HUDEP-2 (cell line): ENCODE data around the gene MRPL49.
"Not testable (repeated sequence)": the region's sequence is repeated elsewhere in the genome, so short reads cannot be mapped to it uniquely, and the experiment has no call there.

ENCODE experiments used
- DNase-seq, 76 experiments: peaks; one replicate each; lab custom pipeline; 2025; ENCODE audit not compliant: unreplicated experiment in 76 of 76; lab: John Stamatoyannopoulos, UW

Gene MRPL49

DNA sequence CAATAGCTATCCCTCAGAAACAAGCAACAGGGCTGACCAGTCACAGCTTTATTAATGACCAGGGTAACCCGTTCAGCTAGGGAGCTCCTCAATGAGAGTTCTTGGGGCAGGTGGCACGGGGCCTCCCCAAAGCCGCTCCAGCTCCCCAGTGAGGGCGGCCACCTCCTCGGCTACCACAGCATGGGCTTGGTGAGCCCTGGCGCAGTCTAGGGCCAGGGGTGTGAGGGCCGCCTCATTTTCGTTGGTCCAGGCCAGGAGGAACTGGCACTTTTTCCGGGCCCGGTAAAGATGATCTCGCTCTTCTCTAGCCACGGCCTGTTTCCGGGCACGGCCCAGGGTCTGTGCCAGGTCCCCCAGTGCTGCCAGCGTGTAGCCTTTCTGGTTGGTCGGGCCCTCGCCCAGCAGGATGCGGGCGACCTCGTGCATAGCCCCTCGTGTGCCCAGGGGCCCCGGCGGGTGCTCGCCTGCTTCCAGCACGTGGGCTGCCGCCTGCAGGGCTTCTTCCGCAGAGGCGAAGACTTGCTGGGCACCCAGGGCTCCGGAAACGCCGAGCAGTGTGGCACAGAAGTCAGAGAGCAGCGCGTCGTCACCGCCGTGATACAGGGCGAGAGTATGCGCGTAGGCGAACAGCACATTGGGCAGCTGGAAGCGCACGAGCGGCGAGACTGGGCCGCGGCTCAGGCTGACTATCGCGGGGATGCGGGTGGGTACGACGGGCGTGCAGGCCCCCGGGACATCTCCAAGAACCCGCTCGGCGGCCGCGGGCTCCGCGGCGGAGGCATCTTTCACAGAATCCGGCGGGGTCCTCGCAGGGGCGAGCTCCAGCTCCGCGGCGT lies 5.5 kb upstream of the MRPL49 start:
- peak in 37 of 76 experiments; percentile 7 to 56 (median 32) for DNase-seq

DNA sequence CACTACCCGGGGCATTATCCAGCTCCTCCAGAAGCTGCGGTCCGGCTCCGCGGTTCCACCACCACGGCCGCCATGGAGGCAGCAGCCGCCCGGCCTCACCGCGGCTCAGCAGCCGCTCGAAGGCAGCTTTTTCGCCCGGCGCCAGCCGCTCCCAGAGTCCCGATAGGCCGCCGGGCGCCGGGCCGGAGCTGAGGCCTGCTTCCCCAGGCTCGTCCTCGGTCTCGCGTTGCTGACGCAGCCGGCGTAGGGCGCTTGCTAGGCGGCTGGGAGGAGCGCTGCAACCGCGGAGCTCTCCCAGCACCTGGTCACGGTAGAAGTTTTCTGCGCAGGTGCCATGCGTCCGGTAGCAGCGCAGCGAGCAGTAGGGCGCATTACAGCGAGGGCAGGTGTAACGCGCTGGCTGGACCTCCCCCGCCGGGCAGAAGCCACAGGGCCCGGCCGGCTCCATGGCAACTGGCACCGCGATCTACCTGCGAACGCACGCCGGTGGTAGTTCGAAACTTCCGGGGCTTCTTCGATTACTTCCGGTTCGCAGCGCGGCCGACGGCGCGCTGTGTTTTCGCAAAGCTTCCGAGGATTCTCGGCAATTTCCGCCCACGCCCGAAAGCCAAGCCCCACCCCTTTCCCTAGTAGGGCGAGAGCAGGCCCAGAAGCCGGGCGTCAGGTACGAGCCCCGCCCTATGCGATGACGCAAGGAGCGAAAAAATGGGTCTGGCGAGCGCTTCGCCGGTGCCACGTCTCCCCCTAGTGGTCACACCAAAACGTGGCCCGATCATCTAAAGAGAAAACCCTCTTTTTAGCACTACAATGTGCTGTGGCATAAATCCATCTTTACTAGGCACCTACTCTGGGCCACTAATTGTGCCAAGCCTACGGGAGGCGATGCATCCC lies 4.7 kb upstream of the MRPL49 start, which contains the start of gene ZNHIT2:
Gene ZNHIT2 (minus strand): TSS at position 496 of the 891 bp plus-strand sequence. CDS start 48 bp downstream, at position 448.
- peak in 75 of 76 experiments; percentile 37 to 99 (median 98) for DNase-seq

DNA sequence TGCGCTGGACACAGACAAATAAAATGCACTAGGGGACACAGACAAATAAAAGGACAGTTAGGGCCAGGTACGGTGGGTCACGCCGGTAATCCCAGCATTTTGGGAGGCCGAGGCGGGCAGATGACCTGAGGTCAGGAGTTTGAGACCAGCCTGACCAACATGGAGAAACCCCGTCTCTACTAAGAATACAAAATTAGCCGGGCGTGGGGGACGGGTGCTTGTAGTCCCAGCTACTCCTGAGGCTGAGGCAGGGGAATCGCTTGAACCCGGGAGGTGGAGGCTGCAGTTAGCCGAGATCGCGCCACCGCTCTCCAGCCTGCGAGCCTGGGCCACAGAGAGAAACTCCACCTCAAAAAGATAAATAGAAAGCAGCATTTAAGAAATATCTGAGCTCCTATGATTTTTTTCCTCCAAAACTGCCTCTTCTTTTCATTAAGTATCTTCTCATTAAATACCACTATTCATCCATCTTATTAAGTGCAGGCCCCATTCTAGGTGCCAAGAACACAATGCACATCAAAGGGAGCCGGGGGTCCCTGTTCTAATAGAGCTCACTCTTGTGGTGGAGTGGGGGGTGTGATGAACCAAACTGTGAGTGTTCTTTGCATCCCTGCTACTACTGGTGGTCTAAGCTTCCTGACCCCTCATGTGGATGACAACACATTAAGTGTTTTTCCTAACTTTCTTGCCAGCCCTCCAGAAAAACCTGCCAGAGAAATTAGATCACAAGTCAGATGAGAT lies 3.9 kb upstream of the MRPL49 start:
- no peak for DNase-seq

DNA sequence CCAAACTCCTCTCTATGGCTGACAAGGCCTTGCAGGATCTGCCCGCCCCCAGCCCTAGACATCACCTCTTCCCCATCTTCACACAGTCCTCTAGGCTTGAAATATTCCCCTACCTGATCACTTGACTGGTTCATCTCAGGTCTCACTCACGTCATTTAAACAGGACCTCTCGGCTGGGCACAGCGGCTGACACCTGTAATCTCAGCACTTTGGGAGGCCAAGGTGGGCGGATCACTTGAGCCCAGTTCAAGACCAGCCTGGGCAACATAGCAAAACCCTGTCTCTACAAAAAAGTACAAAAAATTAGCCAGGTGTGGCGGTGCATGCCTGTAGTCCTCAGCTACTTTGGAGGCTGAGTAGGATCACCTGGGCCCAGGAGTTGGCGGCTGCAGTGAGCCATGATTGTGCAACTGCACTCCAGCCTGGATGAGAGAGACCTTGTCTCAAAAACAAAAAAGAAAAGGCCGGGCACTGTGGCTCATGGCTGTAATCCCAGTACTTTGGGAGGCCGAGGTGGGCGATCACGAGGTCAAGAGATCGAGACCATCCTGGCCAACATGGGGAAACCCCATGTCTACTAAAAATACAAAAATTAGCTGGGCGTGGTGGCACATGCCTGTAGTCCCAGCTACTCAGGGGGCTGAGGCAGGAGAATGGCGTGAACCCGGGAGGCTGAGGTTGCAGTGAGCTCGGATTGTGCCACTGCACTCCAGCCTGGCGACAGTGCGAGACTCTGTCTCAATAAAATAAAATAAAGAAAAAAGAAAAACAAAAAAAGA lies 3.0 kb upstream of the MRPL49 start:
- DNase-seq, result not testable (repeated sequence)

DNA sequence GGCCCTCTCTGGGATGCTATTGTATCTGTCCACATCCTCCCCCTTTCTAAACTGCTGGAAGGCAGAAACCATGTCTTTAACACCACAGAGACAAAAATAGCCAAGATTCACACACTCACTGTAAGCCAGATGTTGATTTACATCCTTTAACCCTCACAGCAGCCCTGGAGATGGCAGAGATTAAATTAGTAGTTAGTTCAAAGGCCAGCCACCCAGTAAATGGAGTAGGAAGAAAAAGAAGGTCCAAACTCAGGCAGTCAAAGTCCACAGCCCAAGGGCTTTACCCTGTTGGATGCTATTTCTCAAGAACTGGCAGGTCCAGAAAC lies 2.5 kb upstream of the MRPL49 start:
- no peak for DNase-seq

DNA sequence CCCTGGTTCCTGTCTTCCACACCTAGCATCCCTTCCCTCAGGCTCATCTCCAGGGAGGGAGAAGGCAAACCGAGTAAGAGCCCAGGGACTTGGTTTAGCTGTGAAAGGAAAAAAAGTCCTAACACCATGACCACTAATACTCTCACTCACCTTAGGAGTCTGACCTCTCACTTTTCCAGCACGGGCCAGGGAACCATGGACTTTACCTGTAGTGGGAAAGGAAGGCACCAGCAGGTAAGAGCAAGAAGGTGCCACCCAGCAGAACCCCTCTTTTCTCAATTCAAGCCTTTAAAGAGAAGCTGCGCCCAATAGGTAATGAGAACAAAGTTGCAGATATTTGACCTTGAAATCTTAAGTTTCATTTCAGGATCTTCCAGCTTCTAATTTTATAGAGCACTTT lies 1.3 kb upstream of the MRPL49 start:
- no peak for DNase-seq

DNA sequence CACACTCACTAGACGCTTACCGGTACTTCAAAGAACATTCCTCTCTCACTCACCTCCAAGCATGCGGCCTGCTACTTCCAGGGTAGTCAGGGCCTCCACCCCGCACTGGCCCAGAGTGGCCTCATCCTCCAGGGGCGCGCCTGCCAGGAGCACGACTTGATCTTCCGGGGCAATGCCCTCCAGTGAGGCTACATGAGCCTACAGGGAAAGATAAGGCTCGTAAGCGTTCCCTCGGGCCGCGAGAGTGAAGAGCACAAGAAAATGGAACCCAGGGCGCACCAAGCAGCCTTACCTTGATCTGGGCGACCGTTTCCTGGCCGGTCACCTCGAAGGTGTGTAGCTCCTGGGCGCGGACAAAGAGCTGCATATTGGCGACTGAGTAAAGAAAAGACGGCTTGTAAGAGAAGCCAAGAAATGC lies 665 bp upstream of the MRPL49 start:
- DNase-seq, result peak in 46 of 76 experiments; percentile 7 to 60 (median 30)

DNA sequence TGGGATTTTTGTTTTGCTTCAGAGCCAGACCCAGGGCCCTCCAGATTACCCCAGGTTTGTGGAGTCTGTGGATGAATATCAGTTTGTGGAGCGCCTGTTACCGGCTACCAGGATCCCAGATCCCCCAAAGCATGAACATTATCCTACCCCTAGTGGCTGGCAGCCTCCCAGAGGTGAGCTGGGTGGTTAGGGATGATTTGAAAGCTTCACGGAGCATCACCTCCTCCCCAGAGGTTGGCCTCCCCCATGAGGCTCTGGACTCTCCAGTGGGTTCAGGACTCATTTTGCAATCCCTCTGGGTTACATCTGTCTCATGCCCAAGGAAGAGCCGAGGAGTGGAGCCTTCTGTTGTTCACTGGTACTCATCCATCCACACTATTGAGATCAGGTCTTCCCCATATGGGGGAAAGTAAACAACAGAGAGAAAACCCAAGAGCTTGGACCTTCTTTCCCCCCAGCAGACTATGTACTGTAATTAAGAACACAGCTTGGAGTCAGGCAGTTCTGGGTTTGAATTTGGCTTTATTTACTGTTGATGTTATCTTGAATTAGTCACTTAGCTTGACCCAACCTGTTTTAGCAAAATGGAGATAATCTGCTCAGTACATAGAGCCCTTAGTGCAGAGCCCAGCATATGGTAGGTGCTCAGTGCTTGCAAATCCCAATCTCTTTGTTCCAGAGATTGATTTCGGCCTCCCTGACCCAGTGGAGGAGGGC lies 2.5 kb downstream of the MRPL49 start:
- DNase-seq, result peak in 1 of 76 experiments; percentile 3

DNA sequence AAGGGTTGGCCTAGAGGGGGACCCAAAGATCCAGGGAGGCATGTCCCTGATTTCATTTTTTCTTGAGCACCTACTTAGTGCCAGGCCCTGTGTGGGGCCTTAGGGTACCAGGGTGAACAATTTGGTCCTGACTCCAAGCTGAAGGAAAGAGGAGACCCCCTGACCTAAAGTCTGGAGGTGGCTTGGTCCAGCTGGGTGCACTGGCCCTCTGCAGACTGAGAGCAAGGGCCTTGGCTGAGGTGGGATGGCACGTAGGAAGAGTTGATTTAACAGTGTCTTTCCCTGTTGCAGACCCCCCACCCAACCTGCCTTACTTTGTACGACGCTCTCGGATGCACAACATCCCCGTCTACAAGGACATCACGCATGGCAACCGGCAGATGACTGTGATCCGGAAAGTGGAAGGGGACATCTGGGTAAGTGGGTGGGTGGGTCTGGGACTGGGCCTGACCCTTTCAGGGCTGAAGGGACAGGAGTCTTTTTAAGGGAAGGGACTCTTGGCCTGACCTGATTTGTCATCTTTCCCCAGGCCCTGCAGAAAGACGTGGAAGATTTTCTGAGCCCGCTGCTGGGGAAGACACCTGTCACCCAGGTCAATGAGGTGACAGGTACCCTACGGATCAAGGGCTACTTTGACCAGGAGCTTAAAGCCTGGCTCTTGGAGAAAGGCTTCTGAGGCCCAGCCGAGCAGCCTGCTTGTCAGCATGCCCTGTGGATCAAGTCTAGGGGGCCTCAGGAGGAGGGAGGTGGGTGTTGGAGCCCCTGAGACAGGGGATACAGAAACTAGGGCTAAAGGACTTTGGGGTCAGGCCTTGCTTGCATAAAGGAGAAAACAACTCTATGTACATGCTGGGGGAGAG lies 3.3 kb downstream of the MRPL49 start:
- no peak for DNase-seq

DNA sequence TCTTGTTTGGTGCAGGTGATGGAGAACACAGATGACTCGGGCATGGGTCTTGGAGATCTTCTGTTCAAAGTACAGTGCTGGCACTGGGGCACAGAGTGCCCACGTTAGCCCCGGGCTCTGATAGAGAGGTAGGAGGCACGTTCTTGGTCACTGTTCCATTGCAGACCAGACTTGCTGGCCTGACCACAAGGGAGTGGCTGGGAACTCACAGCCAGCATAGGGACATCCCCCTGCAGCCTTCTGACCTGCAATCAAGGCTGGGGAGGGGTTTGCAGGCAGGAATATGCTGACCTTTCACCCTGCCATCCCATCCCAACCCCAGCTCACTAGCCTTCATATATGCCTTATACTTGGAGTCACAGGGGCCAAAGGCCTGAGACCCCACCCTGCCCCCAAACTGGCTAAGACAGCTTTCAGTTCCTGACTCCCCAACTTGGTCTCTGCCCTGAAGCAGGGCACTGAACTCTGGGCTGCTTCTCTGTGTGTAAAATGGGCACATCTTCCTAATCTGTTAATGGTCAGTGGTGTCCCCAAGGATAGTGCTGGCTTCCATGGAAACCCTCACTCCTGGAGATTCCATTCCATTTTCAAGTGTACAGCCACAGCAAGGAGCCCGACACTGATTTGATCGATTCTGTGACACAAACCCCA lies 4.6 kb downstream of the MRPL49 start:
- no peak for DNase-seq

DNA sequence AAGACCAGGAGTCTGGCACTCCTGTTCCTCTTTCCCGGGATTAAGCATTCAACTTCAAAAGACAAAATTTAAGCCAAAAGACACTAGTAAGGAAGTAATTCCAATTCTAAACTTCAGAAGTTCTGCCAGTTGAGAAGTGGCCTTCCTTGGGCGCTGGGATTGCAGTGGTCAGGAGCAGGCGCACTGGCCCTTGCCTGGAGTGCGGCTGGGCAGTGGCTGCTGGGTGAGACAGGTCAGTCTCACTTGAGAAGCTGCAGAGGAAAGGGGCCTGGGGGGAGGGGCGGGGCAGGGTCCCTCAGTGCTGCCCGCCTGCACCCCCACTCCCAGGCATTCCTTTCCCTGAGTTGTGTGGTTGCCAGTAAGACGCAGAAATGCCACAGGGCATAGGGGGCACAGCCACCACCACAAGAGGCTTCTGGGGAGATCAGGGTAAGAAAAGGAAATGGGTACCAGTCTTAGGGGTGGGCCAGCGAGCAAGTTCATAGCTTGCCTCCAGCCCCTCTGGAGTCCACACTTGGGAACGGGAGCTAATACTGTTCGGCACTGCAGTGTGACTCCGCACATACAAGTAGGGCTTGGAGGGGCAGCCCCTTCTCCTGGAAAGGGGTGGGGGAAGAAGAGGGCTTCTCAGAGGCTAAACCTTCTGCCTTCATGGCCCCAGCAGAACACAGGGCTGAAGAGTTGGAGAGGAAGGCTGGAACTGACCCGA lies 5.5 kb downstream of the MRPL49 start:
- no peak for DNase-seq

DNA sequence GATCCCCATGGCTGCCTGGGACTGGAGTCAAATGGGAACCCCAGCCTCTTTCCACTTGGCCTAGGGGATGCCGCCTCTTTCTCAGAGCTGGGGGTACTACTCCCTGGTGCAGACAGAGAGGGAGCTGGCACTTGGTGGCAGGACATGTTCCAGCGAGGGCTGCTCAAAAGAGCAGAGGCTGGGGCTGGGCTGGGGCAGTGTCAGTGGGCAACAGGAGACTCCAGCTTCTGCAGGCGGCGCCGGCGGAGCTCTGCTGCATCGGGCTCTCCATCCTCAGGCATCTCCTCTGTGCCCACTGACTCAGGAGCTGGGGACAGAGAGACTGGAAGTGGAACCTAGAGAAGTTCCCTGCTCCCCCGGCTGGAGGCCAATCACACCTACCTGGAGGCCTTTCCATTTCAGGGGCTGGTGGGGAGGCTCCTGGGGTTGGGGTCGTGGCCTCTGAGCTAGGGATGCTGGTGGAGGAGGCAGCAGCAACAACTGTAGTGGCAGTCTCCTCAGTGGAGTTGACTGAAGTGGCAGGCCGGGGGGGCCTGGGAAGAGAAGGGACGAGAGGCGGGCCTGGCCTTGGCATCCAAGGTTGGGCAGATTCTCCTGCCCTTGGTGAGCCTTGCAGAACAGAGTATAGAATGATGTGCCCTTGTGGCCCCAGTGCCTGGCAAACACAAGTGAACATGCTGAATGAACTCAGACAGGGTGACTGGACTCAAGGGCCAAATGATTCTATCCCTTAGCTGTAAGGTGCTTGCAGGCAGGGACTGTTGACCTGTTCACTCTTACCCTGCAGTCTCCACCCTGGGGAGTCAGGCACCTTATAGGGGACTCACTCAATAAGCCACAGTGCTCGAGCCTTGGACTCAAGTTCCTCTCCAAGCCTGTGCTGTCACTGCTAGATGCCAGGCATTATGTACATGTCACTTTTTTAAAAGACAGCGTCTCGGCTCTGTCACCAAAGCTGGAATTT lies 6.3 kb downstream of the MRPL49 start:
- no peak for DNase-seq

DNA sequence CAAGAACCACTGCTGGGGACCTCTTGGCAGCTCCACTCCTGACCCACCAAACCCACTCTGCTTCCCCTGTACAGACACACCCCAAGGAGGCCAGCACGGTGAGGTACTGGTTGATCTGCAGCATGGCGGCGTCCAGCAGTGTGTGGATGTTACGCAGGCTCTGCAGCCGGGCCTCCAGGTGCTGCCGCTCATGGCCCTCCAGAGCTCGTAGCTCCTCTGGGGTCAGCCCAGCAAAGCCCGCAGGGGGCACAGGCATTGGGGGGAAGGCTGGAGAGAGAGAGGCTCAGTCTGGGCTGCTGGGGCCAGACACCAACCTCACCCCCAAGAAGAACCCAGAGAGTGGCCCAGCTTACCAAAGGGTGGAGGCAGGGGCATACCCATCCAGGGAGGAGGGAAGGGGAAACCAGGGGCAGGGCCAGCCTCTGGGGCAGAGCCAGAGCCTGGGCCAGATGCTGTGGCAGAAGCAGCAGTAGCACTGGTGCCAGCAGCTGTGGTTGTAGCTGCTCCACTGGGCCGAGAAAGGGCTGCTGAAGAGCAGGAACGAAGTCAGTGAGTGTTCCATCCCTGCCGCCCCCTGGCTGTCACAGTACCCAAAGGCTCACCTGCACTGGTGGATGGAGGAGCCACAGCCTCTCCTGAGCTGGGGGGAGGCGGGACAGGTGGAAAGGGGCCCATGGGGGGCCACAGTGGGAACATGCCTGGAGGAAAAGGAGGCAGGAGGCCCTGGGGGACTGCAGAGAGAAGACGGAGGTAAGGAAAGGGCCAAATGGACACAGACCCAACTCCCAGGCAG lies 7.7 kb downstream of the MRPL49 start:
- no peak for DNase-seq

DNA sequence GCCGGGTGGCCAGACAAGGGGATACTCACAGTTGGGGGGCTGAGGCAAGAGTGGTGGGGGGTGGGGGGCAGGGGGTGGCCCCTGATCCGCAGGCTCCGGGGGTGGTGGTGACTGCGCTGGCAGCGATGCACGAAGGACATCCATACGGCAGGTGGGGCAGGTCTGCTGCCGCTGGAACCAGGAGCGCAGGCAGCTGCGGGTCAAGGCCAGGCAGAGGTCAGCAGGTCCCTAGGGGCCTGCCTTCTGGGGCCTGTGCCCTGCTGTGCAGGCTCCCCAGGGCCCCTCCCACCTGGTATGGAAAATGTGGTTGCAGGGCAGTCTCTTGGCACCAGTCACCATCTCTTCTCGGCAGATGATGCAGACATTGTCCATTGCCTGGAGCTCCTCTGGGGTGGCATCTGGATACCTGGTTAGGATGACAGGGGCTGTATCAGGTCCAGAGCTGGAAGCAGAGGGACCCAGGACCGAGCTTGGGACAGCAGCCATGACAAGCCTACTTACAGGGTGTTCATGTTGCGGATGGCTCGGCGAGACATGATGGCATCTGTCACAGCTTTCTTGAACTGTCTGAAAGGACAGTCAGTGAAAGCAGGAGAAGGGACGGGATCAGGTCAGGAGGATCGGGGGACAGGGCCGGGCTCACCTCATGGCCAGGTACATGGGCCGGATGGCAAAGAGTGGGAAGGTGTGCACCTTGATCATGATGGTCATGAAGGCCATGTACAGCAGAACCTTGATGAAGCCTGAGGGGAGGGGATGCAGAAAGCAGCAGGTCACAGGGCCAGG lies 8.7 kb downstream of the MRPL49 start:
- DNase-seq, result peak in 2 of 76 experiments; percentile 8 to 16

DNA sequence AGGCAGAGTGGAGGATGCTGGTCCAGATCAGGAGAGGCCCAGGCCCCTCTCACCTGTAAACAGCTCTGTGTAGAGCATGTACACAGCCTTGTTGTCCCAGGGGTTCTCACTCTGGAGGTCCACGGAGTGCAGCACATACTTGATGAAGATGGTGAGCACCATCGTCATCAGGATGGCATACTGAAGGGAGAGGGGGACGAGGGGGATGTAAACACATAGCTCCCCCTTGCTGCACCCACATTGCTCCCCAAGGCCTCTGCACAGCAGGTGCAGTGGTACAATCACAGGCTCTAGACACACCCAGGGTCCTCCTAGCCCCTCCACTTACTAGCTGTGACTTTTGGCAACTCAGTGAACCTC lies 9.3 kb downstream of the MRPL49 start:
- no peak for DNase-seq
